Measurements from ENCODE around the gene PRR14. TPM values are rescaled to one million over a fixed set of nuclear protein-coding genes. Genes with fewer than 3 reads are reported as not detected.
"Not testable (repeated sequence)": the region's sequence is repeated elsewhere in the genome, so short reads cannot be mapped to it uniquely, and the experiment has no call there.

PRR14 gene
- total RNA-seq, 1 donor from 2014 or later = 22.0 TPM

DNA sequence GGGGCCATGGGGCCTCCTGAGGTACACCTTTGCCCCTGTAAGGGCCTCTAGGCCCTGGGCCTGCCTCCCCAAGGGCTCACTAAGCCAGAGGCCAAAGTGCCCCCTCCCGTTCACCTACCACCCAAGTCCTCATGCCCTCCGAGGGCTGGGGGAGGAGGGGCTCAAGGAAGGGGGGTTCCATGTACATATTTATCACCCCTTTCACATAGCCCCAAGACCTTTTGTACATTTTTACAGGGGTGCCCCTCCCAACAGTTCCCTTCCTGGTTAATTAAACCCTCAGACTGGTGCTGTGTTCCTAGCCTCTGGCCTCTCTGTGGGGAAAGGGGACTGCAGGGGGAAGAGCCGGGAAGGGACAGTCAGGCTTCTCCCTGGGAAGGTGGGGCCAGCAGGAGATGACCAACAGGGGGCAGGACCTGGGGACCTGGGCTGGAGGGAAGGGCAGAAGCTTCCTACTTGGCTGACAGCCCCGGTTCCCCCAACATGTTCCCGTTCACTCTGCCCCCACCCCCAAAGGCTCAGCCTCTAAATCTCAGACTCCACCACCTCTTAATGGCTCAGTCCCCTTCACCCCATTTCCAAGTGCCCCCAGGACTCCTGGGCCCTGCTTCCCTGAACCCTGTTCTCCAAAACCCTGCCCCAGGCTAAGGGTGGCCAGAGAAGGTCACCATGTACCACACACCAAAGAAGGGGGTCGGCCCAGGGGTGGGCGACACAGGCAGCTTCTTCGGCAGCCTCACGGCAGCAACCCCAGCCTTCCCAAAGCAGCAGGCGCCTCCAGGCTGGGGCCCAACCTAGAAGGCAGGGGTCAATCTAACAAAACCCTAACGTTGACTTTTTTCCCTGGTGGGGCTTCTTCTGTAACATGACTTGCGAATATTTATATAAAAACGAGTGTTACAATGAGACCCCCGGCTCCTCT, 19.4 kb downstream of the PRR14 start:
- no peak for DNase-seq
- ATAC-seq = no peak
- intact Hi-C loops (cut with micrococcal nuclease) = no loop called here

DNA sequence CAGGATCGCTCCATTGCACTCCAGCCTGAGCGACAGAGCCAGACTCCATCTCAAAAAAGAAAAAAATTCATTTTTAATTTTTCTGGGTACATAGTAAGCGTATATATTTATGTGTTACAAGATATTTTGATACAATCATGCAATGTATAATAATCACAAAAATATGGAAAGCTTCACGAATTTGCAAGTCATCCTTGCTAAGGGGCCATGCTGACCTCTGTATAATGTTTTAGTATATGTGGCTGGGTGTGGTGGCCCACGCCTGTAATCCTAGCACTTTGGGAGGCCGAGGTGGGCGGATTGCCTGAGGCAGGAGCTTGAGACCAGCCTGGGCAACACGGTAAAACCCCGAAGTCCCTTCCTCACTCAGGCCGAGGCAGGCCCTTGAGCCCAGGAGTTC, 24.4 kb downstream of the PRR14 start:
- DNase-seq (no peak), ATAC-seq (no peak)
- intact Hi-C loops (cut with micrococcal nuclease) = no loop called here

DNA sequence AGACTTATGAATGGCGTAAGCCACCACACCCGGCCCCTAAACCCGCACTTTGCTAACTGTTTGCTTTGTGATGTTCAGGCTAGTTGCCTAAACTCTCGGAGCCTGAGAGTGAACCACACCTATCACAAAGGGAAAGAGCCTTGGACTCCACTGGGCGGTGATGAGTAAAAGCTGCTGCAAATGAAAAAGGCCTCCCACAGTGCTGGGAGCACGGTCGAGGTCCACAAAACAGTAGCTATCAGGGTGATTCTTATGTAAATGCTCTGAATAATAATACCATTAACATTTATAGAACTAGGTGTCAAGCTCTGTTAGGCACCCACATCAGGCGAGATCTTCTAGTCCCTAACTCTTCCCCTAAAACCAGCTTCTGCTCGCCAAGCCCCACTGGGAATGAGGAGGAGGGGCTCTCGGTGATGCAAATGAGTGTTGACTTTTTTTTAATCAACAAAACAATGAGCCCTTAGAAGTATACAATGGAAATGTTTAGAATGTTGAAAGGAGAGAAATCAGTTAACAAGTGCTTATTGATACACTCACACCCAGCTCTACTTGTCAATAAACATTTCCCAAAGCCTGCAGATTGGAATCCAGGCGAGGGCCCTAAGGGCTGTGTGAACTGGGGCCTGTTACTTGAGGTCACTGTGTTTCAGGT, 27.3 kb downstream of the PRR14 start:
- no peak for DNase-seq
- ATAC-seq = no peak
- intact Hi-C loops (cut with micrococcal nuclease) = no loop called here

DNA sequence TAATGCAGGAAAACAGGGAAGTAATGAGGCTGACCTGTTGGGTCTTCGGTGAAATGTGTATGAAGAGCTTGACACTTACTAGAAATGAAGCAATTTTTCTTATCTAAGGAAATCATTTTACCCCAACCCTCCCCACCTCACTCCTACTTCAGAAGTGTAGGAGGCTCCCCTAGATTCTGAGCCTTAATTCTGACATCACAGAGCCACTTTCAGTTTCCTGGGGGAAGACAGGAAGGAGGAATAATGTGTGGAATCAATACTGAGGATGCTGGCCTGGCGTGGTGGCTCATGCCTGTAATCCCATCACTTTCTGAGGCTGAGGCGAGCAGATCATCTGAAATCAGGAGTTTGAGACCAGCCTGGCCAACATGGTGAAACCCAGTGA, 27.8 kb downstream of the PRR14 start:
- ATAC-seq (no peak), DNase-seq (no peak)
- intact Hi-C loops (cut with micrococcal nuclease) = no loop called here

DNA sequence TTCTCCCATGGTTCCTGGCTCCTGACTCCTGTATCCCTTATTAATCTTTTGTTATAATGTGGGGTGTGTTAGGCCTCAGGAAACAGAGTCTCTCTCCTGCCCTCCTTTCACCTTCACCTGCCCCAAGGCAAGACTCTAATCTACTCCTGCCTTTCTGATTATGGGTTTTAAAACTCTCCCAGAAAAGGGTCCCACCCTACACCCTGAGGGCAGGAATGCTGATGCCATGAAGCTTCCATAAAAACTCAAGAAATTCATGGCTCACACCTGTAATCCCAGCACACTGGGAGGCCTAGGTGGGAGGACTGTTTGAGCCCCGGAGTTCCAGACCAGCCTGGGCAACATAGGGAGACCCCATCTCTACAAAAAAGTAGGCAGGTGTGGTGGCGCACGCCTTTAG, 29.6 kb downstream of the PRR14 start:
- intact Hi-C loops (cut with micrococcal nuclease) = no loop called here
- ATAC-seq = no peak
- DNase-seq = no peak

DNA sequence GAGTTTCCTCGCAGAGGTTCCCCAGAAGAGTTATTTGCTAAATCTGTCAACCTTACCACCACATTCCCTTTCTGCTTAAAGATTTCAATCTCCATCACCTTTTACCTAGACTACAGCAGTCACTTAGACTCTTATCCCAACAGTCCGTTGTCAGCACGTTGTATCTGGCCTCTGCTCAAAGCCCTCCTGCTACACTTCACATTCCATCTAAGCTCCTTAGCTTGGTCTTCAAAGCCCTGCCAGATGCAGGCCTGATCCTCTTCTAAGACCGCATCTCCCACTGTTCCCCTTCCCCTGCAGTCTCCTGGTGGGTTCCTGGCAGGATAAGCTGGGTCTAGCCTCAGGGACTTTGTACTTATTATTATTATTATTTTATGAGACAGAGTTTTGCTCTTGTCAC, 37.9 kb downstream of the PRR14 start:
- intact Hi-C loops (cut with micrococcal nuclease) = no loop called here
- DNase-seq = no peak
- no peak for ATAC-seq

DNA sequence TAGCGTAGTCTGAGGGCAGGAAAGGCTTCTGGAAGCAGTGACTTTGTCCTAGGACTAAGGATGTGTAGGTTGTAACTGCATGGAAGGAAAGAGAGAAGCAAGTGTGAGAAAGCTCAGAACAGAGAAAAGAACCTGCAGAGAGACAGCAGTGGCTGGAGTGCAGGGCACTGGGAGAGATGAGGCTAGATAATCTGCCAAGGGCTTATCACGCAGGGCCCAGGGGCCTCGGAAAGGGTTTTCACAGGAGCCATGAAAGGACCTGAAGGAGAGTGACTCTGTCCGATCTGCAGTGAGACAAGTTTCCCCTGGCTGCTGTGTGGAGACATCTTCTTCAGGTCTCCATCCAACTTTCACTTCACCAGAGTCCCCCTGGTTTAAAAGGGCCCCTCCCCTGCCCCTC, 41.1 kb downstream of the PRR14 start:
- DNase-seq = no peak
- no peak for ATAC-seq
- intact Hi-C loops (cut with micrococcal nuclease) = no loop called here

DNA sequence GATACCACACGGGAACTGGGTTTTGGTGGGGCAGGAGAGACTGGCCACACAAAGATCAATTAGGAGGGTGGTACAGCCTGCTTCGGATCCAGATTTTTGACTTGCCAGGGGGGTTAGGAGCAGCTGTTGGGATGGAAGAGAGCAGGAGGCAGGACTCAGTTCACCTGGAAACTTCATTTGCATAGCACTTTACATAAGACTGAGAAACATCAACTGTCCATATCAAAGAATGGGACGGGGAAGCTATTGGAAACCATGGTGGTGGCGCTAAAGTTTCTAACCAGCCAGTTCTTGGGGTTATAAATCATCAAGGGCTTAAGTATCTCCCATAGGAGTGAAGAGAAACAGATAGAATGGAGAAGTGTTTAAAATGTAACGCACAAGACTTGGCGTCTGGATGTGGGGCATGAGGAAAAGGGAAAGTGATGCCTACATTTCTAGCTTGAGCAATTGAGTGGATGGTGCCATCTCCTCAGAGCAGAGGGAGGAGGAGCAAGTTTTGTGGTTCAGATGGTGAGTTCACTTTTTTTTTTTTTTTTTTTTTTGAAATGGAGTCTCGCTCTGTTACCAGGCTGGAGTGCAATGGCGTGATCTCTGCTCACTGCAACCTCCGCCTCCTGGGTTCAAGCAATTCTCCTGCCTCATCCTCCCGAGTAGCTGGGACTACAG, 41.8 kb downstream of the PRR14 start:
- intact Hi-C loops (cut with micrococcal nuclease) = no loop called here
- ATAC-seq (no peak), DNase-seq (no peak)

DNA sequence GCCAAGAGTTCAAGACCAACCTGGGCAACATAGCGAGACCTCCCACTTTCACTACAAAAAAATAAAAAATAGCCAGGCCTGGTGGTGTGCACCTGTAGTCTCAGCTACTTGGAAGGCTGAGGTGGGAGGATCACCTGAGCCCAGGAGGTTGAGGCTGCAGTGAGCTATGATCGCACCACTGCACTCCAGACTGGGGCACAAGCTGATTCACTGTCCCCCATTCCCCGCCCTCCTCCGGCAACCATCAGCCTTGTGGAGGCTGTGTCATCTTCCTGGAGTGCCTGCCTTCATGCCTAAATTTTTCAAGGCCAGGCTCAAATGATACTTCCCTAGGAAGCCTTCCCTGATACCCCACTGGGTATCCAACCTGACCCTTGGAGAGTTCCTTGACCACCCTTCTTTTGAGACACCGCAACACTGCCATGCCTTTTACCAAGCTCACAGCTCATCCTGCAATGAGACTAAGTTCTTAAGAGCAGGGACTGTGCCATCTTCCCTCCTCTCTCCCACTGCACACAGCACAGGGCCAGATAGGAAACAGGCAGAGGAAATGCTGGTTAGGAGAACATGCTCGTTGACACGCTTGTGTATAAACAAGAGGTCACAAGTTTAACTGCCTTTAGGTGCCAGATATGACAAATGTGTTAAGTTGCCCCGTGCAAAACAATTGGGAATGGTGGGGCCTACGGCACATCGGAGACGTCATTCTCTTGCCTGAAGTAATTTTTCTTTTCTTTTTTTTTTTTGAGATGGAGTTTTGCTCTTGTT, 44.4 kb downstream of the PRR14 start:
- DNase-seq (no peak), ATAC-seq (no peak)
- intact Hi-C loops (cut with micrococcal nuclease) = no loop called here

DNA sequence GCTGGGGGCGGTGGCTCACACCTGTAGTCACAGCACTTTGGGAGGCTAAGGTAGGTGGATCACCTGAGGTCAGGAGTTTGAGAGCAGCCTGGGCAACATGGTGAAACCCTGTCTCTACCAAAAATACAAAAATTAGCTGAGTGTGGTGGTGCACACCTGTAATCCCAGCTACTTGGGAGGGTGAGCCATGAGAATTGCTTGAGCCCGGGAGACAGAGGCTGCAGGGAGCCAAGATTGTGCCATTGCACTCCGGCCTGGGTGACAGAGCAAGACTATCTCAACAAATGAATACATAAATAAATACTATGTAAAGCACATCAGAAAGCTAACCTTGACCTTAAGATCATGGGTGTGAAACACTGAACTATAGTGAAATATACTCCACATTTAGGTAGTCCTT, 45.9 kb downstream of the PRR14 start:
- ATAC-seq; DNase-seq; intact Hi-C loops (cut with micrococcal nuclease): not testable (repeated sequence)

DNA sequence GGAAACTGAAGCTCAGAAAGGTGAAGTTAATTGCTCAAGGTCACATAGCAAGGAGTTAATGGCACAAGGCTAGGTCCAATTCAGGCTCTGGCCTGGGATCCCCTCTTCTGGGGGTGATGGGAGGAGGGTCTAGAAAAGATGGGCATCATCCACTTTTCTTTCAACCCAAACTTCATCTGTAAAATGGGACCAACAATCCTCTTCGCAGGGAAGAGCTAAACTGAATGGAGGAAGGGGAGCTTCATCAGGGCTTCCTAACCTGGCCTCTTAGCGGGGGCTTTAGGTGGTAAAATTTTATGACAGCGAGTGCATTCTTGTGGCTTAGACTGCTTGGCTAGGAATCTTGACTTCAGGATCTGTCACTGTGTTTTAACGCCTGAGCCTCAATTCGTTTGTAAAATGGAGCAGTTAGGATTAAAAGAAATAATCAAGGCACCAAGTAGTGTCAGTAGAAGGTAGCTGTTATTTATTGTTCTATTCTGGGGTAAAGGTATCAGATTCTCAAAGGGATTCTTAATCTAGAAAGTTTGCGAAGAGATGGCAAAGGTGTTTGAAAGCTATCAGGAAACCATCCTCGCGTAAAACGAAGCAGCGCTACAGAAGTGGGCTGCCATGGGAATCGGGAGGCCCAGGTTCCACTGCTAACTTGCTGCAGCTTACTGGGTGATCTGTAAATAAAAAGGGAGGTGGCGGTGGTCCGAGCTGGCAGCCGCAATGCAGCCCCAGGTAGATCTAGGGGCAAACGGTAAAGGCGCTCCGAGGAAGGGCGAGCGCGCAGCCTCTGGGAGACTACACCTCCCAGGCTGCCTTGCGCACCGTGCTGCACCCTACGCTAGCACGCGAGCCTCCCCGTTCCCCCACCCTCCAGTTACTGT, 46.7 kb downstream of the PRR14 start:
- ATAC-seq (peak; percentile 94), DNase-seq (no peak)
- intact Hi-C loops (cut with micrococcal nuclease) = no loop called here

DNA sequence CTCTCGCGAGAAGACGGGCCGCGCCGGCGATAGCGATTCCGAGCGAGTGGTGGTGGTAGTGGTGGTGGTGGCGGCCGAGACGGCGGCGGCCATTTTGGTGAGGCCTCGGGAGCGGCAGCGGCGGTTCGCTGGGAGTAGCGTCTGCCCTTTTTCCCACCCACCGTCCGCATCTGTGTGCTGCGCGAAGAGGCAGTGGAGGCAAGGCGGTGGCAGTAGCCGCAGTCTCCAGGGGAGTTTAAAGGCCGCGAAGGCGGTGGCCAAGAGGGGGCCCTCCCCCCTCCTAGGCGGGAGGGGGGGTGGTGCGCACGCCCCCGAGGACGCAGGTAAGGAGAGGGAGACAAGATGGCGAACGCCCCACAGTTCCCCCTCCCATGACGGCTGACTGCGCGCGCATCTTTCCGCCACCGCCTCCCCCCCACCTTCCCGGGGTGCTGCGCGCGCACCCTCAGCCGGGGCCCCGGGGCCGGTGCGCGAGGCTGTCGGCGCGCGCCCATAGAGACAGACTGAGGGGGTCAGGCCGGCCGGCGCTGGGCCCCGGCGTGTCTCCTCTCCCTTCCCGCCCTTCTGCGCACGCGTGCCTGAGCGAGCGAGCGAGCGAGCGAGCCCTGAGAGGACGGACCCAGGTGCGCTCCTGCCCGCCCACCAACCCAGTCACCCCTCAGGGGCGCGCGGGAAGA, 47.5 kb downstream of the PRR14 start:
- peak; percentile 88 for ATAC-seq
- intact Hi-C loops (cut with micrococcal nuclease) = no loop called here
- peak; percentile 99 for DNase-seq

DNA sequence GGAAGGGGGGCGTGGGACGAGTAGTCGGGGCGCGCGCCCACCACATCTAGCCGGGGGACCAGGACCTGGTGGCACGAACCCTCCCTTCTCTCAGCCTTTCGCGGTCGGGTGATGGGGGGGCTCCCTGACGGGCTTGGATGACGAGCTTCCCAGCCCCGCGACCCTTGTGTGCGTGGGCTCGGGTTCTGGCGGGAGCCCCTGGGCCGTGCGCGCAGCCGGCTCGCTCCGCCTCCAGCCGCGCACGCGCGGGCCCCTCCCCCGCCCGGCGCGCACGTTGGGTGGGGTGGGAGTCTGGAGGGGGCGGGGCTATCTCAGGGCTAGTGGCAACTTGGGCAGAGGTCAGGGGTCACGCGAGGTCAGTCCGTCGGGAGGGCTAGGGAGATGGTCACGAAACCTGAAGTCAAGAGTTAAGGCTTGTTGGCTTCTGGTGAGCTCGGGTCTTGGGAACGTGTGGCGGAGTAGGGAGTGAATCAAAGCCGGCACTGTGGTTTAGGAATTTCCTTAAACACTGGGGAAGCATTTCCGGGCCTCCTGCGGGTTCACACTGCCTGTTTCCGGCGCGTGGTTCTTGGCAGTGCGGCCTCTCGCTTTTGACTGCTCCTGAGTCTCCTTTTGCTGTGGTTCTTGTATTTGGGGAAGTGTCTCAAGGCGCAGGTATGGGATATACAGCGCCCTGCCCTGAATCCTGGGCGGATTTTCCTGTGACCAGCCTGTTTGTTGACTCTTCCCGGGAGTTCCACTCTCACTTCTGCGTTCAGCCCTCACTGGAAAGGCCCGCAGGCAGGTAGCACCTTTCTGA, 48.3 kb downstream of the PRR14 start, which contains the start of gene SRCAP:
TSS of gene SRCAP (plus strand) at position 356 of the 799 bp plus-strand sequence. CDS start 1,654 bp downstream, outside the sequence.
- DNase-seq (peak; percentile 90), ATAC-seq (peak; percentile 76)
- intact Hi-C loops (cut with micrococcal nuclease) = no loop called here

DNA sequence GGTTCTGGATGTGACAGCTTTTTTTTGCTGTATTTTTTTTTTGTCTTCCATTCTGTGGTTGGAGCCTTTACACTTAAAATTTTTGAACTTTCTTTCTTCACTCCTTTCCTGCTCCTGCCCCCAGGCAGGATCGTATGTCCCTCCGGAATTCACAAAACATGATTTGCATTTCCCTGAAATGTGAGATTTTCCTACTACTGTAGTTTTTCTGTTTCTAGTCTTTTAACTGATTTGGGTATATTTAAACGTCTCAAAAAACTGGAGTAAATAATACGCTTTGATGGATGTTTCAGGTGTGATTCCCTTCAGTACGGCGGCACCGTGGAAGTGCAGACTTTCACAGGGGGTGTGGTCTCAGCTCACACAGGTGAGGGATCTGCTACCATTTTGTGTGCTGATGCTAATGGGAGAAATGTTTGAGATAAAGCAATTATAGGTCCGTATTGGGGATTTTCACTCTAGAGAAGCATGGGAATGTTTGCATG, 48.9 kb downstream of the PRR14 start:
- ATAC-seq (no peak), DNase-seq (no peak)
- intact Hi-C loops (cut with micrococcal nuclease) = no loop called here

DNA sequence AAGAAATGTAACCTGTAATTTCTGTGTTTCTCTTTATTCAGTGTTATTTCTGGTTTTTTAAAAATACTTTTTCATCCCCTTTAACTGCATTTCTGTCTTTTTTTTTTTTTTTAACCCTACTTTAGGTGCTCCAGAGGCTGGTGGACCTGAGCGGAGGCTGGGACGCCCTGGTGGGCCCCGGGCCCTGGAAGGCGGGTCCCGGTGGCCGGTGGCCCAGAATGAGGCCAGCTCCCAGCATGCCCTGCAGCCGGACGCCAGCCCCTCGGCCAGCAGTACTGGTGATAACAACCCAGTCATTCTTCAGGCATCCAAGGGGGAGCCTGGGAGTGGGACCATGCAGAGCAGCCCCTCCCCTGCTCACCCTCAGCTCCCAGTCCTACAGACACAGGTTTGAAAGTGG, 49.7 kb downstream of the PRR14 start:
- intact Hi-C loops (cut with micrococcal nuclease) = no loop called here
- ATAC-seq = peak; percentile 6
- peak; percentile 70 for DNase-seq

DNA sequence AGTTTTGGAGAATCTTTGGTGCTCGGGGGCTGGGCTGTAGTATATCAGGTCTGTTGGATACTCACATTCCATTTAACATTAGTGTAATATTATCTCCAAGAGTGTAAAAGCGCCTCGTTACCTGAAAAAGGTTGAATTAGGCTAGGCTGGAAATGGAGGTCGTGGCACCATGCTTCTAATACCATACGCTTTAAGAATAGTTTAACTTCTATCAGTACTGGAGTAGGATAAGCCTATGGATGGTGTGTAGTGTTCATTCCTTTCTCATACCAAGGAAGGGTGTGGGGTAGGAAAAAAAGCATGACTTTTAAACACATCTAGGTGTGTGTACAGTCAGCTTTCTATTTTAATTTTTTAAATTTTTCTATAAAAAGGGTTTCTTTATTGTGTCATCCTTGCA, 50.2 kb downstream of the PRR14 start:
- DNase-seq = no peak
- intact Hi-C loops (cut with micrococcal nuclease) = no loop called here
- ATAC-seq = no peak

DNA sequence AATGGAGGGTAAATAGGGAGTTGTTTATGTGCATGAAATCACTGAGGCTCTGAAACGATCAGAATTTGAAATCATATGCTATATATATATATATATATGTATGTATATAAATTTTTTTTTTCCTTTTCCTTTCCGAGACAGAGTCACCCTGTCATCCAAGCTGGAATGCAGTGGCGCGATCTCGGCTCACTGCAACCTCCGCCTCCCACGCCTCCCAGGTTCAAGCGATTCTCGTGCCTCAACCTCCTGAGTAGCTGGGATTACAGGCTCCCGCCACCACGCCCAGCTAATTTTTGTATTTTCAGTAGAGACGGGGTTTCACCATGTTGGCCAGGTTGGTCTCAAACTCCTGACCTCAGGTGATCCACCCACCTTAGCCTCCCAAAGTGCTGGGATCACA, 52.3 kb downstream of the PRR14 start:
- DNase-seq; intact Hi-C loops (cut with micrococcal nuclease); ATAC-seq: not testable (repeated sequence)

All from left ventricle myocardium superior (tissue), 1 donor.